ENCODE measurements around the gene MYO15B.
A peak's percentile ranks its signal among the peaks of the same experiment; 100 is the strongest.

MYO15B gene

DNA sequence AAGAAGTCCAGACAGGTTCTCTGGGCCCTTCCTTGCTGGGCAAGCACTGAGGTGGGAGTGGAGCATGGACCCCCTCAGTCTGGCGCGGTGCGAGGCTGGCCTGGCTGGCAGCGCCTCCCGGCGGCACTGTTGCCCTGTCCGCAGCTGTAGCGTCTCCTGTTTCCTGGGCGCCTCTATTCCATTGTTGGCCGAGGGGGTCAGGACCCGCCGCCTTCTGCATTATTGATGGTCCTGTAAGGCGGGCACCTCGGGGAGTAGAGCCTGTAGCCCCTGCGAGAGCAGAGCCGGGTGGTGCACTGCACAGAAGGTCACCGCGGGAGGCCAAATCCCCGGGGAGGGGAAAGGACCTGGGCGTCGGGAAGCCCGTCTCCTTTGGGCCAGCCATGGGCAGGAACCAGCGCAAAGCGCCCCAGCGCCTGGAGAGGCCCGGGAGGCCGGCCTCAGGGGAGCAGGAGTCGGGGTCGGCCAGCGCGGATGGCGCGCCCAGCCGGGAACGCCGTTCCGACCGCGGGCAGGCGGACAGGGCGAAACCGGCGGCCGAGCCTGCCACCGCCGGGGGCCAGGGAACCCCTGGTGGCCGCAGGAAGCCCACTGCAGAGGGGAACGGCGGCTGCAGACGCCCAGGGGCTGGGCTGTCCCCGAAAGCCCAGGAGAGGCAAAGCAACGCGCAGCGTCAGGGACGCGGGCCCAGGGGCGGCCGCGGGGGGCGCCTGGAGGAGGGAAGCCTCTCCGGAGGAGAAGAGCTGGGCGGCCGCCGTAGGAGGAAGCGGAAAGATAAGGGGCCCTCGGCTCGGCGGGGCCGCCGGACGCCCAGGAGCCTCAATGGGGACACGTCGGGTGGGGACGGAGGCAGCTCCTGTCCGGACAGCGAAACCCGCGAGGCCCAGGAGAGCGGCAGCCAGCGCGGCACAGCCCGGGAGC is at the start of gene MYO15B:
Gene MYO15B (plus strand): TSS at position 126 of the 921 bp plus-strand sequence. CDS start 258 bp downstream, at position 384.
- DNase-seq, result no peak

DNA sequence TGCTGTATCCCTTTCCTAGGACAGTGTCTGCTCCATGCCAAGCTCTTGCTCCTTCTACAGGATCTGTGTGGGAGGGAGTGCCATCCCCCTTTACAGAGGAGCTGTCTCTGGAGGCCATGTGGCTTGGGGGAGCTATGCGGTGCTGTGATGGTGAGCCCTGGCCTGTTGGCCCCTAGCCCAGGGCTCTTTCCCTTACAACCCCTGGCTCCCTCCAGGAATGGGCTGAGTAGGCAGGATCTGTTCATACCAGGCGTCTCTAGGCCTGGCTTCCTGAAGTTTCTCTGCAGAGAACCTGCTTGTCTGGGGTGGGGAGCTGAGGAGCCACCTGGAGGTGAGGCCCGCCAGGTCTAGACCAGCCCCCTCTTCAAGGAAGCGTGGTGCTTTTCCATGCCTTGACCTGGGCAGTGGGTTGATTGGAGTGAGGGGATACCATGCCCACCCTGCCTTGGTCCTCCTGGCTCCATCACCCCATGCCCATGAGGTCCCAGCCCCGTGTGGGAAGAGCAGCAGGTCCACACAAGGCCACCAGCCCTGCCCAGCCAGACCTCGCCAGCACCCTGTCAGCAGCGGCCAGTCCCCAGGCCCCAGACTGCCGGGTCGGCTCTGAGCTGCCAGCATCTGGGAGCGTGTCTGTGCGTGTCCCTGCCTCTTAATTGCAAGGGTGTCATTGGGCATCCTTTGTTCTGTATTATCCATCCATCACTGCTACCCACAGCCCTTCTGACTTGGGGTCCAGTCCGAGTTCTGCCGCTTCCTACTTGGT is 47.5 kb upstream of the MYO15B start:
- DNase-seq, result no peak

DNA sequence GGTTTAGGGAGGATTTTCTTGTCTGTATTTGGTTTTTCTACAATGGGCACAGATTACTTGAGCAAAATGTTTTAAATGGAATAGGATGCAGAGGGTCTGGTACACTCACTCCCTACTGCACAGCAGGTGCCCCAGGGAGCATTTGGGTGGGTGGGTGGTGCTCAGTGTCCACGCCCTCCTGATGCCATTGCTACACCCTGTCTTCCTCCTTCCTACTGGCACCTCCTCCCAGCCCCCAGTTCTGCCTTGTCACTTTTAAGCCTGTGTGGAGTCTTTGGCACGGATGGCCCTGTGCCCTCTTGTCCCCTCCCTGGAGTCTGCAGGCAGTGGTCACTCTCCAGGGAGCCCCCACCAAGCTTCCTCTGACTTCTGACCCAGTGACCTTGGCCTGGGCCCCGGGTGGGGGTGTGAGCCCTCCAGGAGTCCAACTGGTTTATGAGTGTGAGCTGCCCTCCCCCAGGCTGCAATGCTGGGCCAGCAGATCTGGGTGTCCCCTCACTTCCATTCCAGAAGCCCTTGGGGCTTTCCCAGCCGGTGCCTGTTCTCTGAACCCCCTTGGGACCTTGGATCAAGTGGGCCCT is 46.6 kb upstream of the MYO15B start:
- DNase-seq, result no peak

DNA sequence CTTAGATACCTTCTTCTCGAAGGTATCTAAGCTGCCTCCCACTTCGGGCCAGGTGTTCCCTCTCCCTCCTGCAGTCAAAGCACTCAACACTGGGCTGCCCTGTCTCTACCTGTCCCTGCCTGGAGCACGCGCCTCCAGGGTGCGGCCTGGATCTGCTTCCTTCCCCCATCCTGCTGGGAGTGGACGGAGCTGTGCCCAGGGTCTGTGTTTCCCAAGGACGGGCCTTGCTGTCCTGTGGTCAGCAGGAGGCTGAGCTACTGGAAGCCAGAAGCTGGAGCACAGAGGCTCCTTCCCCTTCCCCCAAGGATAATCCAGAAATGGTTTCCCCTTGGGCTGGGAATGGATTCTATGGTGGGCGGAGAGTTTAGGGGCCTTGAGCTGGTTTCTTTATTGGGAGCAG is 45.4 kb upstream of the MYO15B start:
- no peak for DNase-seq

DNA sequence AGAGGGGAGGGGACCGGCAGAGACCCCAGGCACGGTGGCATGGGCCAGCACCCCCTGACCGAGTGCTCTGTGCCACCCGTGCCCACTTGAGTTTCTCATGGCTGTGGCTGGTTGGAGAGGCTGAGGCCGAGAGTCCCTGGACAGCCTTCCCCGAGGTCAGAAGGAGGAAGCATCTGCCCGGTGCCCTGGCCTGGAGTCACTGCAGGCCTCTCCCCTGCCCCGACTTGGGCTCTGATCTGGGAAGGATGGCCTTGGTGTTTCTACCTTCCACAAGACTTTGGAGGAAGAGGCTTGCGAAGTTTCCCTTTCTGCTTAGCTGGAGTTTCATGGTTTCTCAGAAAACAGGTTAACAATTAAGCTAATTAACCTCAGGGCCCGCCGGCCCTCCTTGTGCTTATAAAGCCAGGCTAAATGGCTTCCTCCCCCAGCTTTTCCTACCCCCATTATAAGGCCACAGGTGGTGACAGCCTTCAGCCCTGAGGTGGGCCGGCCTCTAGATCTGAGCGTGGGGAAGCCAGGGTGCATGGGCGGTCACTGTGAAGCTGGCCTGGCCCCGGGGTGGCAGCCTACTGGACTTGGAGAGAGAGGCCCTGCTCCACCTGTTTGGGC is 44.8 kb upstream of the MYO15B start:
- DNase-seq, result no peak

DNA sequence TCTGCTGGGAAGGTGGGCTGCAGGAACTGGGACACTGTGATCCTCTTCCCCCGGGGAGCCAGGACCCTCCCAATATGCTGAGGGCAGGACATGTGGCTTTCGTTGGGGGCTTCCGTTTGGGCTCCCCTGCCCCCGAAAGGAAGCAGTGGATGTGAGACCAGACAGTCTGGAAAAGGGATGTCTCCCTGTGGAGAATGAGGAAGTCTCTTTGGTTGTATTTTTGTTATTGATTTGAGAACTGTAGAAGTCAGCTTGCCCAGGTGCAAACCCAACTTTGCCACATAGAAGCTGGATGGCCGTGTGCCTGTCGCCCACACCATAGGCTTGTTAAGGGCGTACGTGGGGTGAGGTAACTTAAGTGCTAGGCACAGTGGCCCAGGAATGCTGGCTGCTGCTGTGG is 43.4 kb upstream of the MYO15B start:
- DNase-seq, result no peak

DNA sequence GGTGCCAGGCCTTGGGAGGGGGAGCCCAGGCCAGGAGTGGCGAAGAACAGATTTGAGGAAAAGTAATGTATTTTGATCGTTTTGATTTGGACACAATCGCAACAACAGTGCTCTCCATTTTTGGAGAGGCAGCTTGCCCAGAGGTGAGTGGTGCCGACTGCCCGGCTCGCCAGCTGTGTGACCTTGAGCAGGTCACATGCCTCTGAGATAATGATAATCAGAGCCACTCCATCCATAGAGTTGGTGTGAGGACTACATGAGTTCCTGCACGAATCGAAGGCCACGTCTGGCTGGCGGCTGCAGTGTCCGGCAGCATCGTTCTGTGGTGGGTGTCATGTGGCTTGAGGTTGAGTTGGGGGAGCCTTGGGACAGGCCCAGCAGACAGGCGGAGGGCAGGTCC is 41.4 kb upstream of the MYO15B start:
- no peak for DNase-seq

DNA sequence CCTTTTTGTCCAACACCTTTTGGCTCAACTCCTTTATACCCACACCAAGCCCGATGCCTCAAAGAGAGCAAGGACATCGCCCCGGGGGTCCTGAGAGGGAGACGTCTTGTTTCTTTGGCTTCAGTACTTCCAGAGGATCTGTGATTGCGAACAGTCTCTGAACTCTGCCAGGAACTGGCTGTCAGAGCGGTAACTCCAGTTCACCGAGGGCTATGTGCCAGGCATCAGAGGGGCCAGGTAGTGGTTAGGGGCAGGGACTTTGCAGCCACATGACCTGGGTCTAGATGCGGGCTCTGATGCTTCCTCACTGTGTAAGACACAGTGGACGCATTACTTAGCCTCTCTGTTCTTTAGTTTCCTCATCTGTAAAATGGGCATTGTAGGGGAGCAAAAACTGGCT is 40.5 kb upstream of the MYO15B start:
- no peak for DNase-seq

DNA sequence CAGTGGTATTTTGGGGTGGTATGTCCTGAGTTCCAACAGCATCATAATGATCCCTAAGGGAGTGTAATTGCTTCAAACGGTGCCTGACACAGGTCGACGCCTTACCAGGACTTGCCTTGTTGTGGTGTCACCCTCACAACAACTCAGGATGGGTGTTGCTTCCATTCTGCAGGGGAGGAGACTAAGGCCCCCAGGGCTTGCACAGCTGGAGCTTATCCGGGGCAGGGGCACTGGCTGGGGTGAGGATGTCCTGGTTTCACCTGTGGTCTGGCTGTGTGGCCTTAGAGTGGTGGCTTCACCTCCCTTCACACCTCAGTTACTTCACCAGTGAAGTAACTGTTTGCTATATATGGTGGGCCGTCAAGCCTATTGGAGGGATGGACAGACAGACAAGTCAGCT is 38.8 kb upstream of the MYO15B start:
- DNase-seq, result no peak

DNA sequence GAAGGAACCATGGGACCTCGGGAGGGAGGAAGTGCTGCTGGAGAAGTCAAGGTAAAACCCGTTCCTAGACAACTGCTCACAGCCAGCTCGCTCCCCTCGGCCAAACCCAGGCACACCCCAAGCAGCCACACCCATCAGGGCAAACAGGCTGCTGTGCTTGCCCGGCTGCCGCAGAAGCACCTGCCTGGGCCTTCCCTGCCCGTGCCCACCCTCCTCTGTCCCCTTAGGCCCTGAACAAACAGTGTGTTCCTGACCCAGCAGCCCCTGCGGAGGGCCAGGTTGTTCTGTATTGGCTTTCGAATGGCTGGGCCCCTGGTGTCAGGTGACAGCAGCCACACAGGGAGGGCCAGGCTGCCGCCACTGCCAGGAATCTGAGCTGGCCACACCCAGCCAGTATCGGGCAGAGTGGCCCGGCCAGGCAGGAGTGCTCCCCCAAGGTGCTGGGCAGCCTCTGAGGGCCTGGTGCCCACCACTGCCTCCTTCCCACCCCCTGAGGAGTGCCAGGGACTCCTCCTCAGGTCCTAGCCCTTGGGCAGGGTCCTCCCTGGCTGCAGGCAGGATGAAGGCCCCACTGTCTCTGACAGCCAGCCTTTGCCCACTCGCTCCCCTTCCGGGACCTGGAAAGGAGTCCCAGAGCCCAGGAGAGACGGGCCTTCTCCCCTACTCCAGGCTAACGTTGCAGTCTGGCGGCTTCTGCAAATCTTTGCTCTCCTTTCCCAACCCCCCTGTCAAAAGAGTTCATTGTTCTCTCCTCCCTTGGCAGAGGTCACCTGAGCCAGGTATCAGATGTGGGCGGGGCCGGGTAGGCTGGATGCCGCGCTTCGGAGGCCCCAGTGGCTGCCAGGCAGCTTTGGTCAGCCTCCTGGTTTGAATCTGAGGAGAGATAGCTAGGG is 38.1 kb upstream of the MYO15B start:
- DNase-seq, result no peak

DNA sequence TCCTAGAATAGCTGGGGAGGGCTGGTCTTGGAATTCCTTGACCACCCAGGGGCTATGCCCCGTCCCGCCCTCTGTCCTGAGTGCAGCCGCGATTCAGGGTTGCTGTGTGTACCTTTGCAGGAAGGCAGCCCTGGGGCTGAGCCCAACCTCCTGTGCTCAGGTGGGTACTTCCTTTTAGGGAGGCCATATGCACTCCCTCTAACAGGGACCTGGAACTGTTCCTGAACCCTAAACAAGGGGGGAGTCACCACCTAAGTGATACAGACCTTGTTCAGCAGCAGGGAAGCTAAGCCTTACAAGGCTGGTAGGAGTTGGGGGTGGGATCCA is 37.5 kb upstream of the MYO15B start:
- no peak for DNase-seq

DNA sequence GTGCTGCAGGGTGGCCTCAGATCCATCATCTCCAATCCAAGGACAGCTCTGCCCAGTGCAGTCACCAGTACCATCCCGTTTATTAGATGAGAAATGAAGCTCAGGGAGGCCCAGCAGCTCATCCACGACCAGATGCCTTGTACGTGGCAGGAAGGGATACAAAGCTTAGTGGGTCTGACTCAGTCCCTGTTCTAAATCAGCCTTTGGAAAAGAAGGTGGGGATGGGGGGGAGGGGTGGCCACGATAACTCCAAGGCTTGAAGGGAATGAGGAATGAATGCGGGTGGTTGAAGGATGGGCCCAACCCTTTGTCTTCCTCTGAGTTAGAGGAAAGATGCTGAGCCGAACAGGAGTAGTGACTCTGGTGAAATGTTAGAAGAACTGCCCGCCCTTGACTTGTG is 36.3 kb upstream of the MYO15B start:
- no peak for DNase-seq

DNA sequence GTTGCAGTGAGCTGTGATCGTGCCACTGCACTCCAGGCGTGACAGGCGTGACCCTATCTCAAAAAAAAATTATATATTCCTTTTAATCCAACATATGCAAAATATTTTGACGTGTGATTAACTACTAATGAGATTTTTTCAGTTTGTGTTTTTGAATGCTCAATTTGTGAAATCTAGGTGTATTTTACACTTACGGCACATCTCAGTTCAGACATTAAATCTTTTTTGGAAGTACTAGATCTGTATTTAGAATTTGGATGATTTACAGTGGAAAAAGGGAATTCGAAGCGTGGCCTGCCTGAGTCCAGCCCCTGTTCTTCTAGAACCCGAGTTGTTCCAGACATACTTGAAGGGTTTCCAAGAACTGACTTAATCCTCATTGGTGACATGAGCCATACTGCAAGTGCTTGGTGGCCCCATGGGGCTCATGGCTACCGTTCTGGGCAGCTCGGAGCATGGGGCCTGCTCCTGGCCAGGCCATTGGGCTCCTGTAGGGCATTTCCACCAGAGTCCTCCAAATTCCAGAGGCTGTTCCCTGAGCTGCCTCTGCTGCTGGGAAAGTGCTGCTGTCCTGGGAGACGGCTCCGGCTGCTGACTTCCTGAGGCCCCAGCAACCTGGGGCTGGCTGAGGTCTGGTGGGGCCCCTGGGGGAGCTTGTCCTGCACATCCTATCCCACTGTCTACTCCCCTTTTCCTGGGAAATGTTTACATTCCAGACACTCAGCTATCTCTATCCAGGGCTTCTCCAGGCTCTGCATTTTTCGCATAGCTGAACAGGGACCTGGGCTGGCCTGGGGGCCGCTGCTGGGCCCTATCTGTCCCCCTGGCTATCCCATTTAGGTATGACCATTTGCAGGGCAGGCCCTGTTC is 34.9 kb upstream of the MYO15B start:
- DNase-seq, result no peak

DNA sequence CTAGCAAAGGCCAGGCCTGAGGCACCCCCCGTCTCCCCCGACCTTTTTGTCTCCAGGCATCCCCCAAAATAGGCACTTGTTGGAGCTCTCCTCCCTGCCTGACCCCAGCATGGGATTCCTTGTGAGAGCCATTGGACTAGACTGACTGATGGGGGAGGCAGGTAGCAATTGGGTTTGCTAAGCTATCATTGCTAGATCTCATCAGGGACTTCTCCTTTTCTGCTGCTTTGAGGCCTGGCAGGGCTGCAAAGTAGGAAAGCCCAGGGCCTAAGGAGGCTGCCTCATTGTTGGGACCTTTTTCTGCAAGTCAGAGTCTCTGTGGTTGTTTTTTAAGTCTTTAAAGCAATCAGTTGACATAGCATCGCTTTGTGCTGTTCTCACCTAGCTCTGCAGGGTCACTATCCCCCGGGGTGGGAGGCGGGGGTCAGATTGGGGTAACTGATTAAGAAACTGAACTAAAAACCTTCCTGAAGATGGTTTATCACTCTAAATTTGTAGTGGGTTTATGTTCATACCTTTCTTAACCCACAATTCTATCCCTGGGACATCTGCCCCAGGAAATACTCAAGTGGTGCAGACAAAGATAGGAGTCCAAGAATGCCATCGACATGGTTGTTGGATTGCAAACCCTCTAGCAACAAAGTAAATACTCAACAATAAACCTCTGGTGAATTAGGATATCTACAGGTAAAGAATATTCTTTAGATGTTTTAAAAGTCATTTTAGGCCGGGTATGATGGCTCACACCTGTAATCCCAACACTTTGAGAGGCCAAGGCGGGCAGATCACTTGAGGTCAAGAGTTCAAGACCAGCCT is 34.1 kb upstream of the MYO15B start:
- DNase-seq, result no peak

DNA sequence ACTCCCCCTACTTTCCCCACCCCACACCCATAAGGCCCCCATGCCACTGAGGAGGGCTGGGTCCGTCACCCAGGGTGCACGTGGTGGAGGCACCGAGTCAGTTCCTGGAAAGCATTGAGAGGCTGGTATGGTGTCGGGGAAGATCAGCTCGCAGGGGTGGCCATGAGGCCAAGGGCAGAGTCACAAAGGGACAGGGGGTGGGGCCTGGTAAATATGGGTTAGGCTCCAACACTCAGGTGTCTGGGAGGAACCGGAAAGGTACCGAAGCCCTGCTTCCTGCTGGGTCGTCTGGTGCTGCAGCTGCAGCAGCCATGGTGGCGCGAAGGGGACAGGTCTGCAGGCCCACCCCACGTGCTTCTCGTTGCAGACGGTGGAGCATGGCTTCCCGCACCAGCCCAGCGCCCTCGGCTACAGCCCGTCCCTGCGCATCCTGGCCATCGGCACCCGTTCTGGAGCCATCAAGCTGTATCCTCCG is 31.9 kb upstream of the MYO15B start:
- no peak for DNase-seq

DNA sequence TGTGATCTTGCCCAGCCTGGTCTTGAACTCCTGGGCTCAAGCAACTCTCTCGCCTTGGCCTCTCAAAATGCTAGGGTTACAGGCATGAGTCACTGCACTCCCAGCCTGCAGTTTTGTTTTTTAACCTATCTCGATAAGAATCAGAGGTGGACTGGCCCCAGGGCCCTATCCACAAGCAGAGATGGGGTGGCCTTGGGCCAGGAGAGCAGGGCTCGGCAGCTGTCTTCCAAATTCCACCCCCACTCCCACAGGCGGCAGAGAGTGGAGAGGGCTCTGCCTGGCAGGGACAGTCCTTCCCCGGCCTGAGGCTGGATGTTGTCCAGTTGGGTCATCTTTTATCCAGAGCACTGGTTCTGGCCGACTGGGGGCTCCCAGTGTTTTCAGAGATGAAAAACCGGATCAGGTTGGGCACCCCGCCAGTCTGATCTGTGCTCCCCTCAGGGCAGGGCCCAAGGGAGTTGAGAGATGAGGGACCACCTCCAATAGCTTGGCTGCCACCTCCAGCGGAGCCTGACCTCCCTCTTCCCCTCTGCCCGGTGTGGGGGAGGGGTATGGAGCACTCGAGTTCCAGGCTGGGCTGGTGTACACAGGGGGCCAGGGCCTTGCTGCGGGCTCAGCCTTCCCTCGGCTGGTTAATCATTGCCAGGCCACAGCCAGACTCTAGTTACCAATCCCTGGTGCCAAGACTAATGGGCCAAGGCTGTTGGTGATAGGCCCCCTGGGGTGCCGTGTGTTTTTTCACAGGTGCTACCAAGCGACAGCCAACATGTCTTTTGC is 30.3 kb upstream of the MYO15B start:
- DNase-seq, result peak in 1 of 2 experiments; percentile 60

DNA sequence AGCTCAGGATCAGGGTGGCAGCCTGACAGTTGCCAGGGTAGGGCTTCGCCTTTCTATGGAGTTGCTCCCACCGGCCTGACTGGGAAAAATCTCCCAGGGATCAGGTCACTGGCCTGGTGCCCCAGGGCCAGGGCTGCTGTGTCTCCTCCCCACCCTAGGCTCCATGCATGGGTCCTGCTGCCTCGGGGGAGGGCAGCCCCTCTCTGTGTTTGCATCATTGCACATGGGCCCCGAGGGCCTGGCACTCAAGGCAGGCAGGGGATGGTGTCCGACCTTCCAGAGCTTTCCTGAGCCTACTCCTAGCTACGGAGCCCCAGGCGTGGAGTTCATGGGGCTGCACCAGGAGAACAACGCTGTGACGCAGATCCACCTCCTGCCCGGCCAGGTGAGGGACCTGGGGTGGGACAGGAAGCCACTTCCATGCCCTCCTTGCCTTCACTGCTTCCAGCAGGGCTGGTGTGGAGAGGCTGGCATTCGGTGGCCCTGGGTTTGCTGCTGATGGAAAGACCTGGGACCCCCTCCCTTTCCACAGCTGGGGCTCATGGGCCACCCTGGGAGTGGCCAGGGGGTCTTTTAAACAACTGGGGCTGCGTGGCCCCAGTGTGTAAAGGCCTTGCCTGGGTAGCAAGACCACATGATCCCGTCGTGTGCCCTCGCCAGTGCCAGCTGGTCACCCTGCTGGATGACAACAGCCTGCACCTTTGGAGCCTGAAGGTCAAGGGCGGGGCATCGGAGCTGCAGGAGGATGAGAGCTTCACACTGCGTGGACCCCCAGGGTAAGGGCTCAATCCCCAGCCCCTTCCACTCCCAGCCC is 29.5 kb upstream of the MYO15B start:
- DNase-seq, result no peak

All from cerebellar nuclear complex (tissue), 1 donor.